Ovary (tissue), 9 donors: ENCODE measurements around the gene PARVA. TPM values are rescaled to one million over a fixed set of nuclear protein-coding genes. Genes with fewer than 3 reads are reported as not detected.
A peak's percentile ranks its signal among the peaks of the same experiment; 100 is the strongest.

Source experiments
- DNase-seq, 5 donors: peaks; one replicate each; pipeline ENCODE4 v3.0.0-alpha.2; 2019 to 2020
- H3K27ac ChIP-seq, 2 donors: fragments of 200-600 bp; one replicate each; pipeline versions ENCODE4 v1.5.1 to v1.8.0; 2019 to 2022
- H3K27me3 ChIP-seq: fragments of 200-600 bp; one replicate; pipeline ENCODE4 v1.8.0; 2022
- H3K36me3 ChIP-seq: fragments of 200-600 bp; sonication (generic); one replicate; pipeline ENCODE4 v1.5.1; 2019
- H3K4me1 ChIP-seq: one replicate; pipeline ENCODE4 v1.8.1; 2013; ENCODE audit warnings: mild to moderate bottlenecking, moderate library complexity; ENCODE audit not compliant: insufficient read depth
- H3K4me3 ChIP-seq: fragments of 200-600 bp; sonication (generic); one replicate; pipeline ENCODE4 v1.5.1; 2017
- H3K9me3 ChIP-seq, 2 donors: fragments of 200-600 bp in 1 of 2; sonication (generic) in 1 of 2; one replicate each; pipeline versions ENCODE4 v1.5.1 to v1.8.1; 2013 to 2019; ENCODE audit warnings: mild to moderate bottlenecking in 1 of 2, moderate library complexity in 1 of 2
- CTCF ChIP-seq, 3 donors: fragments of 450-650 bp in 2 of 3; fragments of 200-600 bp in 1 of 3; IDR thresholded peaks; one replicate each; pipeline versions ENCODE4 v1.5.1 to v1.8.0; 2016 to 2022; ENCODE audit warnings: antibody characterized with exemption in 3 of 3, mild to moderate bottlenecking in 1 of 3
- EP300 ChIP-seq: sonication (generic); formaldehyde crosslinking; IDR thresholded peaks from one replicate; pipeline ENCODE4 v1.6.1; 2017; ENCODE audit warnings: antibody characterized with exemption
- POLR2A ChIP-seq: fragments of 450-650 bp; IDR thresholded peaks from one replicate; pipeline ENCODE4 v1.6.1; 2017; ENCODE audit warnings: antibody characterized with exemption, mild to moderate bottlenecking, moderate library complexity
- WGBS, 3 donors: extraction: QIAGEN DNeasy Blood & Tissue Kit in 1 of 3; methylation state at CpG; one replicate each; pipeline versions ENCODE4 v1.1.5 to v1.1.7; 2013 to 2017; 5-methylcytosine and 5-hydroxymethylcytosine counted together
- intact Hi-C, 4 donors: fragments of 100-400 bp; cut with DNase I; formaldehyde crosslinking; loops; one replicate each; pipeline versions ENCODE4 v1.11.0 to v1.15.1; 2022 to 2023
- polyA plus RNA-seq, 2 donors: library from polyadenylated mRNA; stranded (reverse); fragments of 200-250 nt in 1 of 2; fragments of 350-450 nt in 1 of 2; fragmentation: Illumina TruSeq in 1 of 2; extraction: RNeasy Lipid Tissue Mini Kit (QIAGEN cat#74804) in 1 of 2; gene quantifications; one replicate each; pipeline ENCODE4 v1.2.3, GENCODE V29; 2013 to 2014
- total RNA-seq, 7 donors: library from RNA; depleted of rRNA in 2 of 7; stranded (reverse); fragments of >200 nt in 2 of 7; fragmentation: NEBNext Ultra II Directional in 3 of 7; extraction: Animal tissue kit (Norgen Biotek cat#: 25700) in 3 of 7; gene quantifications; one replicate each; pipeline versions ENCODE4 v1.1.0 to v1.2.4, GENCODE V29; 2016 to 2023
- donor health status: DM: no; HTN: no; CAD: no; lungs with moderate emphysema.
- donor health status: DM: no; HTN: no; CAD: no.
- donor health status: Bipolar disorder and iron deficiency.
- donor health status: DM: yes; HTN: yes; CAD: no.
- donor health status: DM: no; HTN: no; CAD: no.
- donor health status: DM: yes; HTN: yes; CAD: no.

Gene PARVA
- total and polyA plus RNA-seq, 9 donors, result 28.4 to 126 (median 89.8) TPM

GRCh38 chr11:12399355-12399754 is 22.0 kb downstream of the PARVA start:
- H3K36me3 ChIP-seq, result no peaks in the 10 kb centered on the region
- intact Hi-C loops, result loop anchor here in 1 of 4 donors (10.0 kb wide), 1 partner anchor 1875 kb away; no protein-coding TSS in a partner anchor
- no peak for DNase-seq
- no peaks in the 10 kb centered on the region for H3K9me3 ChIP-seq
- no peak overlapping the region for H3K4me3 ChIP-seq
- peak overlapping the region in 1 of 2 donors; percentile 66 for H3K27ac ChIP-seq
- no peaks in the 10 kb centered on the region for H3K27me3 ChIP-seq
- TF ChIP-seq EP300, result no peak
- no peak for TF ChIP-seq CTCF (IDR thresholded peaks at IDR 0.05)
- TF ChIP-seq POLR2A, result no peak
- H3K4me1 ChIP-seq, result peaks cover 34% of the 10 kb centered on the region

GRCh38 chr11:12402025-12402424 is 24.7 kb downstream of the PARVA start:
- H3K36me3 ChIP-seq, result no peaks in the 10 kb centered on the region
- intact Hi-C loops, result no loop called here
- H3K27me3 ChIP-seq, result no peaks in the 10 kb centered on the region
- peaks cover 33% of the 10 kb centered on the region for H3K4me1 ChIP-seq
- no peak for DNase-seq
- no peak overlapping the region for H3K4me3 ChIP-seq
- no peaks in the 10 kb centered on the region for H3K9me3 ChIP-seq
- 78 to 93% (median 90%) methylated on average over 4 of the region's 4 CpGs for WGBS, 3 donors
- TF ChIP-seq POLR2A (no peak), EP300 (no peak), CTCF (IDR thresholded peaks at IDR 0.05) (no peak)
- H3K27ac ChIP-seq, result no peak overlapping the region

GRCh38 chr11:12402691-12403120 is 25.3 kb downstream of the PARVA start:
- Histone ChIP-seq H3K27ac (peak overlapping the region in 1 of 2 donors; percentile 13), H3K27me3 (no peaks in the 10 kb centered on the region), H3K4me1 (peaks cover 29% of the 10 kb centered on the region), H3K36me3 (no peaks in the 10 kb centered on the region), H3K9me3 (no peaks in the 10 kb centered on the region), H3K4me3 (no peak overlapping the region)
- WGBS, 3 donors, result 36 to 51% (median 43%) methylated on average over 8 of the region's 8 CpGs
- TF ChIP-seq EP300 (no peak), CTCF (IDR thresholded peaks at IDR 0.05) (no peak), POLR2A (no peak)
- intact Hi-C loops, result no loop called here
- no peak for DNase-seq

GRCh38 chr11:12403122-12403996 is 26.0 kb downstream of the PARVA start:
- H3K4me1 ChIP-seq, result peaks cover 28% of the 10 kb centered on the region

More at GRCh38 chr11:12403122-12403996, 26.0 kb downstream of the PARVA start:
- Histone ChIP-seq H3K9me3 (no peaks in the 10 kb centered on the region), H3K27me3 (no peaks in the 10 kb centered on the region), H3K27ac (peak overlapping the region in 1 of 2 donors; percentile 13), H3K4me3 (no peak overlapping the region), H3K36me3 (no peaks in the 10 kb centered on the region)
- no peak for DNase-seq
- no peak for TF ChIP-seq POLR2A
- TF ChIP-seq CTCF (IDR thresholded peaks at IDR 0.05), result no peak
- no peak for TF ChIP-seq EP300
- WGBS, 3 donors, result 32 to 41% (median 39%) methylated on average over 3 of the region's 3 CpGs
- intact Hi-C loops, result no loop called here
